HG03342 (cell line): ENCODE data around the gene KCNH5.

Source experiments
- ATAC-seq: cut with Tn5 transposase; IDR thresholded peaks from one replicate; pipeline ENCODE4 v1.9.1; 2021; ENCODE audit warnings: mild to moderate bottlenecking, moderate library complexity; ENCODE audit not compliant: unreplicated experiment

Gene KCNH5

DNA sequence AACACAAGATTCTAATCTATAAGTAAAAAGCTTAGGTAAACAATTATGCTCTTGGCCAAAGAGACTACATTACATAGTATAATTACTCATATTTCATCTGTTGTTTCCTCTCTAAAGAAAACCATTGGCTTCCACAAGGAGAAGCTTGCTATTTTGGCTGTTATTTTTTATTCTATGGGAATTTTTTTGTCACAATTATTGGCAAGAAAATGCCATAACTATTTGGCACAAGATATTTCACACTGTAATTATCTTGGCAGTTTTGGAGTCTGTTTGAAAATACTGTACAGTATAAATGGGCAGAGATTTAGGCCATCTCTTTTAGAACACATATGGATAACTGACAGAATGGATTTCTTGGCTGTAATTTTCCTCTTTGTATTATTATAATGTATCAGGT lies 51.2 kb downstream of the KCNH5 start:
- no peak for ATAC-seq

- no peak for ATAC-seq
Measured at GRCh38 chr14:62988967-62989366, 56.3 kb downstream of the KCNH5 start.

- ATAC-seq: no peak
Measured at GRCh38 chr14:62983821-62984220, 61.4 kb downstream of the KCNH5 start.

GRCh38 chr14:62980693-62981092 lies 64.6 kb downstream of the KCNH5 start:
- ATAC-seq: no peak

GRCh38 chr14:62957562-62957961 lies 87.7 kb downstream of the KCNH5 start:
- no peak for ATAC-seq

DNA sequence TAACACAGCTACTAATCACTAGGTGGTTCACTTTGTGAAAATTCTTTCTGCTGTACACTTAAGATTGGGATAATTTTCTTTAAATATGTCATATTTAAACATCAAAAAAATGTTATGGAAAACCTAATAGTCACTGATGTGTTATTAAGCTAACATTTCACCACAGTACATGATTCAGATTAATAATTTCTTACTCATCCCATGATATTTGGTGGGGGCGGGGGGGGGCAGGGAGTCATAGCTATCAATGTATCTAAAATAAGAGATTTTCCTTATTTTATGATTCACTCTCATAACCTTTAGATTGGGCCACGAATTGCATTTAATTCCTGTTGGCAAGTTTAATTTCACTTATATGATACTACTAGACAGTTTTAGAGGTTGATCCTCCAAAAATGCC lies 88.8 kb downstream of the KCNH5 start:
- ATAC-seq: no peak

DNA sequence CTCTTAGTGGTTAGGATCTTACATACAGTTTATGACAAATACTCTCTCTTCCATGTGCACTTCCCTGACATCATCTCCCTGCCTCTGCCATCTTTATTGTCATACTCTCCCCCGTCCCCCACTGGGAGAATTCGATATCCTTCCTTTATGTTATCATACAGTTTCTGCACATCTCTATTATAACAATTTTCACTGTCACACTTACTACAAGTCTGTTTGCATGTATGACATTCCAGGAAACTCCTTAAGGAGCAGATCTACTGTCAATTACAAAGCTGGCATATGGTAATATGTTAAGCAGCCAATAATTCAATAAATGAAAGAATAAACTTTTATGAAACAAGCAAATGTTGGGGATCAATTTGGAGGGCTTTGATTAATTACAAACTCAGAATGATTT lies 91.1 kb downstream of the KCNH5 start:
- ATAC-seq: no peak

GRCh38 chr14:62952226-62952625 lies 93.0 kb downstream of the KCNH5 start:
- ATAC-seq: no peak

DNA sequence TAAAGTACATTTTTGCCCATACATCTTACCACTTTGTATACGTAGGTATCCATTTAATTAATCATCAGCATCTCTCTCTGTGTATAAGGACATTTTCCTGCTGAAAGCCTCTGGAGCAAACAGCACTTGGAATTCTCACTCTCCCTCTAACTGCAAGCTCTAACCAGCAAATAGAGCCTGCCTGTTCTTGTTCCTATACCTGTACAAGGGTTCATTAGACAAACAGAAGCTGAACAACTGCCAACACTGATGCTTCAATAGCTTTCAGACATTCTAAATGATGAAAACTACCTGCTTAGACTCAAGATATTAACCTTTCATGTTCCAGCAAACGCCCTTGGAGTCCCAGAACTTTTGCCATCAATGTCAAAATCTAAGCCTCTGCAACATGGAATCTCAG lies 98.0 kb downstream of the KCNH5 start:
- ATAC-seq: no peak

- no peak for ATAC-seq
Measured at GRCh38 chr14:62946221-62946620, 99.0 kb downstream of the KCNH5 start.

GRCh38 chr14:62943202-62943601 lies 102.1 kb downstream of the KCNH5 start:
- no peak for ATAC-seq

GRCh38 chr14:62939970-62940369 lies 105.3 kb downstream of the KCNH5 start:
- no peak for ATAC-seq

DNA sequence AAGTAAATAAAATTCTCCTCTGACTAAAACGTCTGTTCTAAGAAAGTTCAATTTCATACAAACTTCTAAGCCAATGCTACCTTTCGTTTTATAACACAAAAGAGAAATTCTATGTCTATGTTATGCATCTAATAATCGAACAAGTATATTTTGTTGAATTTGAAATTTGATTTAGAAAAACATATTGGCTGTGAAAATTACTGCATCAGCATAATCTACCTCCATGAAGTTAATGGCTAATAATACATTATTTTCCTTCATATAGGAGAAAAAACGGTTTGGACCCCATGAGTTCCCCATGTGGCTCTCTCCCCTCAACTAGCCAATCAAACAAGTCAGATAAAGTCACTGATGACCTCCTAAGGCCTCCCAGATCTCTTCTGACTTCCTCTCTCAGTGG lies 106.5 kb downstream of the KCNH5 start:
- ATAC-seq: no peak

- no peak for ATAC-seq
Measured at GRCh38 chr14:62934439-62934838, 110.8 kb downstream of the KCNH5 start.

DNA sequence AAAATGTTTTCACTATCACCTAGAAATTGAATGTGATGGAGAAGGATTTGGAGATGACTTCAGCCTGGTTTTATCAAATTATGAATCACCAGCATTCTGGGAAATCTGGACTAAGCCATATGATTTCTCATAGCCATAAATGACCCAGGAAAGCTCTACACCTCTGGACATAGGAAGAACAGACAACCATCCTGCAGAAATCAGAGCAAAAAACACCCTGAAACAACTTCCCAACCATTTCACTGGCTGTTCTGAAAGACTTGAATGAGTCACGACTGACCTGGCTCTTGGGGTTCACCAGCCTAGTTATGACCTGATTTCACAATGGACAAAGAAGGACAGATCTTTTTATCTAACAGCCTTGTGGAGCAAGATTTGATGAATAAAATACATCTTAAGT lies 123.8 kb downstream of the KCNH5 start:
- ATAC-seq: no peak

GRCh38 chr14:62916551-62916950 lies 128.7 kb downstream of the KCNH5 start:
- ATAC-seq: no peak

DNA sequence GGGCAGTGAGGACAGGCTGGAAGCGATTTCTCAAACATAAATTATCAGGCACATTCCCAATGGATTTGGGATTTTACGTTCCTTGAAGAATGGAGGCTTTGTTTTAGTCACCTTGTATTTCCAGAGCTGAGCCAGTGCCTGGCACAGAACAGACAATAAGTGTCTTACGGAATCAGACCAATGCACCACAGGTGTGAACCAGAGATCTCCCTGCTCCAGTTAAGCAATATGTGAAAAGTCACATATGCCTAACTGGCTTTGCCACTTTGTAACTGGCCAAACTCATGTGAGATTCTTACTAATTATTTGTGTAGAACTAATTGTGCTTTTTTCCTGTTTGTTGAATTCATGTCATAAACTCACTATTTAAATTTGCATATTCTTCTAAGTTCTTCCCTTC lies 130.4 kb downstream of the KCNH5 start:
- no peak for ATAC-seq

DNA sequence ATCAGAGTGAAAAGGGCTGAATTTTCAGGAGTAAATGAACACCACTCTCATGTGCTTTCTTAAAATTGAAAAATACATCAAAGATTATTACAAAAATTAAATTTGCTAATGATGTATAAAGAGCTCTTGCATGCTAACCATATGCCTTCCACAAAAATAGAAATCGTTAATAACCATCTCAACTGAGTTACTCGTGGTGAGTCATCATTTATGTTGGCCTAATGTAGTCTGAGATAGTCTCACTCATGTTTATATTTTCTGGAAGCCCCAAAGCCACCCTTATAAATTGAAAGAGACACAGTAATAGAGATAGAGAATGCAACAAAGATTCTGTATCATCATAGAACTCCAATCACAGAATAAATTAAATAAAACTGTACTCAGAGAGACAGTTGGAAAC lies 131.2 kb downstream of the KCNH5 start:
- no peak for ATAC-seq

GRCh38 chr14:62908506-62908905 lies 136.8 kb downstream of the KCNH5 start:
- ATAC-seq: no peak

DNA sequence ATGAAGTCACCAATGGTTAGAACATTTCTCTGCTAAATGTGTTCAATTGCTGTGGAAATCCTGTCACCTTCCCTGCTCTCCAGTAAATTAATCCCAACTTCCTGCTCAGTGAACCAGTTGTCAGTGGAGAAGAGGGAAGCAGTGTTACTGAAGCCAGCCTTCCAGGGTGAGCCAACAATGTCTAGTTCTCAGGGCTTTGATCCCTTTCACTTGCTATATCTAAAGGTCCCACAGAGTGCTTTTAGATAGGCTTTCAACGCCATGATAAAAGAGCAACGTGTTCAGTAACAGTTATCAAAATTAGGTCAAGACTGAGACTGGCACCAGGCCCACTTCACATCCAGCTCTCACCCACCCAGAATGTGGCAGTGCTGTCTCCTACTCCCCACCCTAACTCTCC lies 139.7 kb downstream of the KCNH5 start:
- no peak for ATAC-seq

DNA sequence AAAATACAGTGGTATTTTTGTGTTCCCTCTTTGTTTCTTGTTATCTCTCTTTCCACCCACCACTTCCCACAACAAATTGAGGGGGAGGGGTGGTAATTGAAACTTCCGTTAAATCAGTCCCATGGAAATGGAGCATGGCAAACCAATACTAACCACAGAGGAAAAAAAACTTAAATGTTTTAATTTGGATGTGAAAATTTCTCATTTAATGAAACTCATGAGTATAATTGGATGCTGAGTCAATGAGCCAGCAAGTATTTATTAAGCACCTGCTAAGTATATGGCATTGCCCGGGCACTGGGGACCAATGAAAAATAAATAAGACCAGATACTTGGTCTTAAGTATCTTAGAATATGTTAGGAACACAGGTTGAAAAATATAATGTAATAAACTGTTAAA lies 147.5 kb downstream of the KCNH5 start:
- ATAC-seq: no peak

GRCh38 chr14:62896932-62897456 lies 148.3 kb downstream of the KCNH5 start:
- no peak for ATAC-seq

- no peak for ATAC-seq
Measured at GRCh38 chr14:62894736-62895135, 150.5 kb downstream of the KCNH5 start.

DNA sequence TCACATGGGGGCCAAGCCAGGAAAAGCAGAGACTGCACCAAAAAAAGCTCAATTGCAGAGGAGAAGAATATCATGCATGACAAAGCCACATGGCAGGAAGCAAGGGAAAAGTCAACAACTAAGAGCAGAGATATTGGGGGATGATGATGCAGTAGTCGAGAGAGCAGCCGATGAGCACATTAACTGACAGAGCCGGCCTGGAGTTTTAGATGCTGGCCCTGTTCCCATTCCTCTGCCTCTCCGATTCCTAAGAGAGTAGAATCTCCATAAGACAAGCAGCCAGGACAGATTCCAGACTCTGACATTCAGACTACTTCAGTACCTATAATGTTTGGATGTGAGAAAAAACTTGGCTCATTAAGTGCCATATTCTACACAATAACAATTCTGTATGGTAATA lies 155.9 kb downstream of the KCNH5 start:
- ATAC-seq: no peak
